NCI-H1694 (cell line): Measurements from ENCODE around the gene TIGD6.
A peak's percentile ranks its signal among the peaks of the same experiment; 100 is the strongest.
"Not testable (repeated sequence)": the region's sequence is repeated elsewhere in the genome, so short reads cannot be mapped to it uniquely, and the experiment has no call there.

Experiments
- DNase-seq: peaks from one replicate; lab custom pipeline; 2025; lab: John Stamatoyannopoulos, UW

TIGD6 gene

DNA sequence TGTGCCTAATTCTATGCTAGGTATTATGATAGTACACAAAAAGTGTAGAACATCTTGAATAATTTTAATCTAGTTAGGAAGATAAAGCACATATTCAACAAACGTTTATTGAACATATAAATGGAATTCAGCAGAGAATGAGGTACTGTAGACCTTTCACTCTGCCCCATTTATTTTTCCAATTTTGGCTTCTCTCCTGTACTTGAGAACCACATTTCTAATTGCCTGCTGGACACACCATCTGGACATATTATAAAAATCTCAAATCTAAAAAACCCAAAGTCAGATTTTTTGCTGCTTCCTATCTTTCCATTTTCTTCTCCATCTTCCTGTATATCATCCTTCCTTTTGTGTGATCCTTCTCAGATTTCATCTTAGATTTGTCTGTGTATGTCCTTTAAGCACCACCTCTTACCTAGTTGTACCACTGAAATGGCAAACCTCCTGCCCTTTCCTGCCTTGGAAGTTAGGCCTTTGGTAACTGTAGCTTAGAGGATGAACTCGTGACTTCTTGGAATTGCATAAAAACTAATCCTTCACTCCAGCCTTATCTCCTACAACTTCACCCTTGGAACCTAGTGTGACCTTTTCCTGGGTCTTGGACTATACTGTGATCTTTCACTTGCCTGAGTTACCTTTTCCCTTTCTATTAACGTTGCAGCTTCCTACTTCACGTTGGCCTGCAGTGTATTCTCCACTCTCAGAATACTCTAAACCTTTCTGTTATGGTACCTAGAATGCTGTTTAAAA is 31.1 kb downstream of the TIGD6 start:
- no peak for DNase-seq

GRCh38 chr5:149966946-149967345 is 33.5 kb downstream of the TIGD6 start:
- DNase-seq = no peak

- DNase-seq = no peak
Observed at GRCh38 chr5:149963729-149964128, 36.7 kb downstream of the TIGD6 start.

- no peak for DNase-seq
Observed at GRCh38 chr5:149962601-149963300, 37.7 kb downstream of the TIGD6 start.

GRCh38 chr5:149961957-149962409 is 38.5 kb downstream of the TIGD6 start:
- DNase-seq = peak; percentile 50

DNA sequence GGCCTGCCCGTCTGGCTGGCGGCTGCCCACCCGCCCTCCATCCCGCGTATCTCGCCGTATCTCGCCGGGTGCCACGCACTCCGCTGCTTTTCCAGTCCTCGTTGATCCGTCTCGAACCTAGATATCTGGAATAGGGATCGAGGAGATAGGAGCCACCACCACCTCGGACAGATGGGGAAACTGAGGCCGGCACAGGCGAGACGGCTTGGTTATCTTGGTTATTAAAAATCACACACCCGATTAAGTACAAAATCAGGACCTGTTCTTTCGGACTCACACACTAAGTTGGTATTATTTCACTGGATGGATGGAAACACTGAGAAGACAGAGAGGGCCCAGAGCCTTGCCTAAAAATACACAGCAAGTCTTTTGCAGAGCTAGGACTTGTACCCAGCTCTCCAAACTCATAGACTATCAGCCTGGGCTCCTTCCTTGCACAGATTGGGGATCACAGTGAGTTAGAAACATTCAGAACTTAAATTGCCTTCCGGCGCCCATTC is 39.2 kb downstream of the TIGD6 start:
- DNase-seq = no peak

DNA sequence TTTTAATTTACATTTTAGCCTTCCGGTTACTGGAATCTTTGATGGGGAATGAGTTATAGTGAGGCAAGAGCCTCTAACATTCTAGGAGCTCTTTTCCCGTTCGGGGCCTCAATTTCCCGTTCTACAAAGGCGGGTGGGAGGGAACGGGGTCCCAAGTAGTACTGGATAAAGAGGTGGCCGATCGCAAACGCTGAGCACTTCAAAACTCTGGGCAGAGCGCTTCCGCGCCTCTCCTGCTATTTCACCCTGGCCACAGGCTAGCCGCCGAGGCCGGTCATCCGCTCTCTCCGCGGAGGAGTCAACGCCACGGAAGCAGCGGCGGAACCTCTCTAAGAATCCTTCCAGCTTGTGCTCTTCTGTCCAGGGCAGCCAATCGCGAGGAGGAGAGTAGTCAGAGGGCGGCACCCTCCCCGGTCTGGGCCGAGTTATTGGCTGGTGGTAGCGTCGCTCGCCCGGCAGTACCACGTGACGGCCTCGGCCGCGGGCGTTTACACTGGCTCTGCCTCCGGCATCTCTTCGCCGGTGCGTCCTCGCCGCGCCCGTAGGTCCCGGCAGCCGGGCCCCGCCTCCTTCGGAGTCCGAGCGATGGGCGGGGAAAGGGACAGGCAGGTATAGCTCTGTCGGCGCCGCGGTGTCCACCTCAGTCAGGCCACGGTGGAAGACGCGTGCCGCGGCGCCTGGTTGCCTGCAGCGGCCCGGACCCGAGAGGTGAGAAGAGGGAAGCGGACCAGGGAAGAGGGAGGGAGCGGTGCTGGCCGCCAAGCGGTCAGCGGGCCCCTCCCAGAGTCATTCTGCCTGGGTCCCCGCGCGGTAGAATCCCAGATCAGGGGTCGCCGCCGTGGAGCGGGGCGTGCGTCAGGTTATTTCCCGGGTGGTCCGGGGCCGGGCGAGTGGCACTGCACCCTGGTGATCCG is 39.9 kb downstream of the TIGD6 start, which contains the start of gene SLC26A2:
TSS of gene SLC26A2 (plus strand) at position 487 of the 914 bp plus-strand sequence. CDS start 16,895 bp downstream, outside the sequence.
- peak; percentile 79 for DNase-seq

- no peak for DNase-seq
Observed at GRCh38 chr5:149959406-149960236, 40.8 kb downstream of the TIGD6 start.

DNA sequence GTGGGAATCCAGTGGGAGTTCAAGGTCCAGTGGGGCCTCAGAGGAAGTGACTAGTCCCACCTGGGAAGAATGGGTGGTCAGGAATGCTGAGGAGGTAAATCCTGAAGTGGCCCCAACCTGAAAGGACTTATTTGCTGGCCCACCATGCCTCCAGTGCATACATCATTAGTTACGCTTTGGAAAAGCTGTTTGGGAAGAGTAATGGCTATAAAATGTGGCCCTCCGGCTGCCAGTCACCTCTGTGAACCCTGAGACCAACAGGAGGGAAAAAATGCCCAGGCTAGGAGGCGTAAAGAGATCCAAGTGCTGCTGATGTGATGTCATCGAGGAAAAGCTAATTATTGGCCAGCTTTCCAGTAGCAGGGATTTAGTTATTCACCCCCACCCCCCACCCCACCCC is 42.6 kb downstream of the TIGD6 start:
- no peak for DNase-seq

- no peak for DNase-seq
Observed at GRCh38 chr5:149956685-149957084, 43.8 kb downstream of the TIGD6 start.

DNA sequence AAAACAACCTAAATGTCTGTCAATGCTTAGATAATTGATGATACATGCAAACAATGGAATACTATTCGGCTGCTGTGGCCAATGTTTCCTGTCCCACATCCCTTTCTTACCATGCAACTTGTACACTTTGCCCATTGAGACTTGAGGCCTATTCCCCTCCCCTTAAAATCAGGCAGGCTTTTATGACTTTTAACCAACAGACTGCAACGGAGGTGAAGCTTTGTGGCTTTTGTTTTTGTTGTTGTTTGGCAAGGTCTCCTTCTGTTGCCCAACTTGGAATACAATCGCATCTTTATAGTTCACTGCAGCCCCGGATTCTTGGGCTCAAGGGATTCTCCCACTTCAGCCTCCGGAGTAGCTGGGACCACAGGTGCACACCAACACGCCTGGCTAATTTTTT is 45.7 kb downstream of the TIGD6 start:
- no peak for DNase-seq

DNA sequence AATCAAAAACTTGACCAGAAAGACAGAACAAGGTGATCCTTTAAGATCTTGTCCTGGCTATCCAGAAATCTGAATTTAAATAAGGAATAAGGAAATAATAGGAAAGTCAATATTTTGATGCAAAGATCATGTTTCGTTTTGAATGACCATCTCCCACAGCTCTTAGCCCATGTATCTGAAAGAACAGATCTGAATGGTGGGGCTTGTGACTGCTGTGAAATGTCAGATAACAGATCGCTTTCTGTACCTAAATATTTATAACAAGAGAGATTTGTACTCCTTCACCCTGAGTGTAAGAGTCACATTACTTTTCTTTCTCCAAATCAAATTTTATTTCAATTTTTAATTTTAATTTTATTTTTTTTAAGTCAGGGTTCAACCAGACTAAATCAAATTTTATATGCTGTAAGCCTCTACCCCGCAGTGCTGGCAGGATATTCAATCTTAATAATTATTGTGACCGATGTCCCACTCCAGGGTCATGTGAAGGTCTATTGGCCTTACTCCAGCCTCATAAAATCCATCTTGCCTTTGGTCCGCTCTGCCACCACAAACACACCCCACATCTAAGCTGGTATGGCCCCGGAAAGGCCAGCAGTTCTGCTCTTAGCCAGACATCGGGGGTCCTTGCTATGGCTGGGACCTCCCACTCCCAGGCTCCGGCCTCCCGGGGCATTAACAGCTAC is 46.9 kb downstream of the TIGD6 start:
- no peak for DNase-seq

- DNase-seq = no peak
Observed at GRCh38 chr5:149951138-149951749, 49.2 kb downstream of the TIGD6 start.

DNA sequence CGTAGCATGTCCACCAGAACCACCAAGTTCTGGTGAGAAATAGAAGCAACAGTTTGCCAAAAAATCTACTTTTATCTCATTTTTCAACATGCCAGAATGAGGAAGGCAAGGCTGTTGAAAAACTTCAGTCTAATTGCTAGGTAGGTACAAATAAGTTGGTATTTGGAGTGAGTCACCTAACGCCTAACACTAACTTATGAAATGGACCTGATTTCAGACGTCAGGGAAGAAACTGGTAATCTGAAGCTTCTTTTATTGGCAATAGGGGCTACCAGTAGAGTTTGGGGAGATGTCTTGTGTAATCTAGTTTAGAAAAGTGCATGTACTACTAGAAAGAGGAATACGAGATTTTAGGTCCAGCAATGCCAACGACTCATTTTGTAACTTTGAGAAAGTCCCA is 51.5 kb downstream of the TIGD6 start:
- DNase-seq = no peak

GRCh38 chr5:149946118-149946517 is 54.3 kb downstream of the TIGD6 start:
- no peak for DNase-seq

- DNase-seq = no peak
Observed at GRCh38 chr5:149944666-149945065, 55.8 kb downstream of the TIGD6 start, which contains the start of gene PDE6A. Gene PDE6A, minus strand, starts transcription at chr5:149944793. Its CDS starts 120 bp downstream, at chr5:149944673.

DNA sequence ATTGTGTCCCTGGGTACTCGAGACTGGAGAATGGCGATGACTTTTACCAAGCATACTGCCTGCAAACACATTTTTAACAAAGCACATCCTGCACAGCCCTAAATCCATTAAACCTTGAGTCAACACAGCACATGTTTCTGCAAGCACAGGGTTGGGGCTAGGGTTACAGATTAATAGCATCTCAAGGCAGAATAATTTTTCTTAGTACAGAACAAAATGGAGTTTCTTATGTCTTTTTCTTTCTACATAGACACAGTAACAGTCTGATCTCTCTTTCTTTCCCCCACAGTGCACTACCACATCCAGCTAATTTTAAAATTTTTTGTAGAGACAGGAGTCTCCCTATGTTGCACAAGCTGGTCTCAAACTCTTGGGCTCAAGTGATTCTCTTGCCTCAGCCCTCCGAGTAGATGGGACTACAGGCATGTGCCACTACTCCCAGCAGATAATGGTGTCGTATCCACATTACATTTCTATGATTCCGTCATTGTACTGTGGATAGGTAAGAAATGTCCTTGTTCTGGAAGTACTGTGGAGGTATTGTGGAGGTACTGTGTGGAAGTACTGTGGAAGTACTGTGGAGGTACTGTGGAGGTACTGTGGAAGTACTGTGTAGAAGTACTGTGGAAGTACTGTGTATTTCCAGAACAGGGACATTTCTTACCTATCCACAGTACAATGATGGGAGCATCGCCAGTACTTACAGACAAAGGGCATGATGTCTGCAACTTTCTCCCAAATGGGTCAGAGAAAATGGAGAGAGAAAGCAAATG is 57.1 kb downstream of the TIGD6 start:
- DNase-seq = not testable (repeated sequence)
